ENCODE measurements around the gene TMBIM6. TPM values are rescaled to one million over a fixed set of nuclear protein-coding genes. Genes with fewer than 3 reads are reported as not detected.

The TMBIM6 gene
- total and polyA plus RNA-seq, 4 donors: 443 to 601 (median 527) TPM

DNA sequence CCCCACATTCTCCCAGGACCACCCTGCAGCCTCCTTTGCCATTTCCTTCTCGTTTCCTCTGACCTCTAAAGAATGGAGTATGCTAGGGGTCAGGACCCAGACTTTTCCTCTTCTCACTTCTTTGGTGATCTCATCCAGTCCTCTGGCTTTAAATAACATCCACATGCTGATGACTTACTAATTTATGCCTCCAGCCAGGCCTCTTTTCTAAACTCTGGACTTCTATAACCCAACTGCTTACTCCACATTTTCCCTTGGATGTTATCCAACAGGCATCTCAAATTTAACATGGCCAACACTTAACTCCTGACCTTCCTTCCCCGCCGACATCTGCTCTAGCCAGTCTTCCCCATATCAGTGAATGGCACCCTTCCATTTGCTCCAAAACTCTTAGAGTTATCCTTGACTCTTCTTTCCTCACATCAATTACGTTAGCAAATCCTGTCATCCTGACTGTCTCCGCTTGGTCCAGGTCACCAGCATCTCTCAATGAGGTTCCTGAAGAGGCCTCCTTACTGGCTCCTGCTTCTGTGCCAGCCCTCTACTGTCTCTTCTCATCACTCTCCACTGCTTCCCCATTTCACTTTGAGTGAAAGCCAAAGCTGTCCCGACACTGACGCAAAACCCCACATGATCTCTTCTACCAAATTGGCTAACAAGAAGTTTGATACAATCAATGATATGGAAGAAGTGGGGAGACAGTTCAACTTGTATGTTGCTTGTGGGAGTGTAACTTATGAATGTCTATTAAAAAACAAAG, 42.7 kb downstream of the TMBIM6 start:
- Histone ChIP-seq H3K9me3 (ENCODE audit: control insufficient read depth, insufficient read depth, low read length) (peaks cover 2% of the 10 kb centered on the region), H3K4me1 (ENCODE audit: control insufficient read depth, insufficient read depth, low read length) (no peaks in the 10 kb centered on the region), H3K27me3 (ENCODE audit: control insufficient read depth, insufficient read depth, low read length) (no peaks in the 10 kb centered on the region), H3K27ac (ENCODE audit: low read depth, low read length) (peak overlapping the region; percentile 51), H3K4me3 (ENCODE audit: low read depth, low read length) (no peak overlapping the region), H3K36me3 (ENCODE audit: control insufficient read depth, insufficient read depth, low read length) (no peaks in the 10 kb centered on the region)
- peak in 2 of 6 donors; percentile 5 to 41 for DNase-seq (ENCODE audit: low read depth in 4 of 6, low spot score in 6 of 6)
- 74% methylated on average over 5 of the region's 7 CpGs for WGBS (ENCODE audit: insufficient coverage)

- no peak for DNase-seq (ENCODE audit: low read depth in 4 of 6, low spot score in 6 of 6)
- Histone ChIP-seq H3K36me3 (ENCODE audit: control insufficient read depth, insufficient read depth, low read length) (no peaks in the 10 kb centered on the region), H3K4me3 (ENCODE audit: low read depth, low read length) (no peak overlapping the region), H3K27me3 (ENCODE audit: control insufficient read depth, insufficient read depth, low read length) (no peaks in the 10 kb centered on the region), H3K4me1 (ENCODE audit: control insufficient read depth, insufficient read depth, low read length) (no peaks in the 10 kb centered on the region), H3K27ac (ENCODE audit: low read depth, low read length) (no peak overlapping the region), H3K9me3 (ENCODE audit: control insufficient read depth, insufficient read depth, low read length) (peaks cover 2% of the 10 kb centered on the region)
- no CpG with 5 or more reads among the region's 4 CpGs for WGBS (ENCODE audit: insufficient coverage)
Observed at GRCh38 chr12:49784756-49785409, 43.5 kb downstream of the TMBIM6 start.

DNA sequence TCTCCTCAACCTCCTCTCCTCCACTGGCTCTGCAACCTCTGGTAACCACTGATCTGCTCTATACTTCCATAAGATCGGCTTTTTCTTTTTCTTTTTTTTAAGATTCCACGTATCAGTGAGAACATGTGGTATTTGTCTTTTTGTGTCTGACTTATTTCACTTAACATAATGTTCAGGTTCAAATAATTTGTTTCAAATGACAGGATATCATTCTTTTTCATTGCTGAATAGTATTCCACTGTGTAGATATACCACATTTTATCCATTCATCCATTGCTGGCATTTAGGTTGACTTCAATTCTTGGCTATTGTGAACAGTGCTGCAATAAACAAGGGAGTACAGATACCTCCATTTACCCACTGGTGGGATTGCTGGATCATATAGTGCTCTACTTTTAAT, 46.3 kb downstream of the TMBIM6 start:
- Histone ChIP-seq H3K36me3 (ENCODE audit: control insufficient read depth, insufficient read depth, low read length) (peaks cover 22% of the 10 kb centered on the region), H3K27me3 (ENCODE audit: control insufficient read depth, insufficient read depth, low read length) (no peaks in the 10 kb centered on the region)
- WGBS (ENCODE audit: insufficient coverage): no CpG with 5 or more reads among the region's 2 CpGs

GRCh38 chr12:49789992-49790391, 48.6 kb downstream of the TMBIM6 start:
- H3K27me3 ChIP-seq (ENCODE audit: control insufficient read depth, insufficient read depth, low read length): no peaks in the 10 kb centered on the region
- no peak for DNase-seq (ENCODE audit: low read depth in 4 of 6, low spot score in 6 of 6)
- H3K4me1 ChIP-seq (ENCODE audit: control insufficient read depth, insufficient read depth, low read length): peaks cover 3% of the 10 kb centered on the region
- no peak overlapping the region for H3K27ac ChIP-seq (ENCODE audit: low read depth, low read length)
- H3K4me3 ChIP-seq (ENCODE audit: low read depth, low read length): no peak overlapping the region
- peaks cover 43% of the 10 kb centered on the region for H3K36me3 ChIP-seq (ENCODE audit: control insufficient read depth, insufficient read depth, low read length)
- 72% methylated on average over 2 of the region's 3 CpGs for WGBS (ENCODE audit: insufficient coverage)
- peaks cover 2% of the 10 kb centered on the region for H3K9me3 ChIP-seq (ENCODE audit: control insufficient read depth, insufficient read depth, low read length)

More for the DNA sequence above, 46.3 kb downstream of the TMBIM6 start:
- Histone ChIP-seq H3K9me3 (ENCODE audit: control insufficient read depth, insufficient read depth, low read length) (peaks cover 2% of the 10 kb centered on the region), H3K4me3 (ENCODE audit: low read depth, low read length) (no peak overlapping the region), H3K4me1 (ENCODE audit: control insufficient read depth, insufficient read depth, low read length) (peaks cover 3% of the 10 kb centered on the region), H3K27ac (ENCODE audit: low read depth, low read length) (no peak overlapping the region)
- DNase-seq (ENCODE audit: low read depth in 4 of 6, low spot score in 6 of 6): no peak

DNA sequence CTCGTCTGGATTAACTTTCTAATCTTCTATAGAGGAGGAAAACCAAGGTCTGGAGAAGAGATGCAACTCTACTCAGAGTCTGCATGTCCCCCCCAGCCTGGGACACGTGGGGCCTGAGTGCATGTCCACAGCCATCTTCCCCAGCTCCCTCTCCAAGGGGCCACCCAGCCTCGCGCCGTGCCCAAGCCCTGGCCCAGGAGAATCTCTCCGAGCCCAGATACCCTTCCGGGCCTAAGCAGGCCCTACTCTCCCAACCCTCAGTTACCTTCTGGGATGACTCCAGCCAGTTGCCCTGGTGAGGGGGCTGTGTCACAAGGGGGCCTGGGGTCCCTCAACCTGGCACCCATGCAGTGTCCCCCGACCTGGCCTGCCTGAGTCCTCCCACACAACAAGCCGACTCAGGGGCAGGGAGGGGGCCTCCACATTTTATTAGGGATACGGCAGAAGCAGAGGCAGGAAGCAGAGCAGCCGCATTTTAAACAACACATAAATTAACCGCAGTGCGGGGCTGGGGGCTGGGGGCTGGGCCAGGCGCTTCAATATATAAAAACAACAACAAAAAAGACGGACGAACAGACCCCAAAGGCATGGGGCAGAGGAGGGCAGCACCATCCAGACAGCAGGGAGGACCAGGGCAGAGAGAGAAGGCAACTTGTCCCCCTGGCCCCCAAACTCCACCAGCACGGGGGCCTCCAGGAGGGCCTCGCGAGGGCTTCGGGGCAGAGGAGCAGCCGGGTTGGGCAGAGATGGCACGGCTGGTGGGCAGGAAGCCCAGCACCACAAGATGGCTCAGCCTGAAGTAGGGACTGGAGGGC, 49.6 kb downstream of the TMBIM6 start:
- H3K4me3 ChIP-seq (ENCODE audit: low read depth, low read length): no peak overlapping the region
- H3K4me1 ChIP-seq (ENCODE audit: control insufficient read depth, insufficient read depth, low read length): peaks cover 3% of the 10 kb centered on the region
- H3K9me3 ChIP-seq (ENCODE audit: control insufficient read depth, insufficient read depth, low read length): peaks cover 2% of the 10 kb centered on the region
- no peaks in the 10 kb centered on the region for H3K27me3 ChIP-seq (ENCODE audit: control insufficient read depth, insufficient read depth, low read length)
- H3K27ac ChIP-seq (ENCODE audit: low read depth, low read length): no peak overlapping the region
- 75% methylated on average over 12 of the region's 22 CpGs for WGBS (ENCODE audit: insufficient coverage)
- no peak for DNase-seq (ENCODE audit: low read depth in 4 of 6, low spot score in 6 of 6)
- H3K36me3 ChIP-seq (ENCODE audit: control insufficient read depth, insufficient read depth, low read length): peaks cover 53% of the 10 kb centered on the region

GRCh38 chr12:49791700-49792099, 50.3 kb downstream of the TMBIM6 start:
- Histone ChIP-seq H3K27ac (ENCODE audit: low read depth, low read length) (no peak overlapping the region), H3K4me1 (ENCODE audit: control insufficient read depth, insufficient read depth, low read length) (peaks cover 3% of the 10 kb centered on the region), H3K9me3 (ENCODE audit: control insufficient read depth, insufficient read depth, low read length) (peaks cover 2% of the 10 kb centered on the region), H3K36me3 (ENCODE audit: control insufficient read depth, insufficient read depth, low read length) (peaks cover 60% of the 10 kb centered on the region), H3K4me3 (ENCODE audit: low read depth, low read length) (no peak overlapping the region), H3K27me3 (ENCODE audit: control insufficient read depth, insufficient read depth, low read length) (no peaks in the 10 kb centered on the region)
- no peak for DNase-seq (ENCODE audit: low read depth in 4 of 6, low spot score in 6 of 6)
- 90% methylated on average over 23 of the region's 23 CpGs for WGBS (ENCODE audit: insufficient coverage)

DNA sequence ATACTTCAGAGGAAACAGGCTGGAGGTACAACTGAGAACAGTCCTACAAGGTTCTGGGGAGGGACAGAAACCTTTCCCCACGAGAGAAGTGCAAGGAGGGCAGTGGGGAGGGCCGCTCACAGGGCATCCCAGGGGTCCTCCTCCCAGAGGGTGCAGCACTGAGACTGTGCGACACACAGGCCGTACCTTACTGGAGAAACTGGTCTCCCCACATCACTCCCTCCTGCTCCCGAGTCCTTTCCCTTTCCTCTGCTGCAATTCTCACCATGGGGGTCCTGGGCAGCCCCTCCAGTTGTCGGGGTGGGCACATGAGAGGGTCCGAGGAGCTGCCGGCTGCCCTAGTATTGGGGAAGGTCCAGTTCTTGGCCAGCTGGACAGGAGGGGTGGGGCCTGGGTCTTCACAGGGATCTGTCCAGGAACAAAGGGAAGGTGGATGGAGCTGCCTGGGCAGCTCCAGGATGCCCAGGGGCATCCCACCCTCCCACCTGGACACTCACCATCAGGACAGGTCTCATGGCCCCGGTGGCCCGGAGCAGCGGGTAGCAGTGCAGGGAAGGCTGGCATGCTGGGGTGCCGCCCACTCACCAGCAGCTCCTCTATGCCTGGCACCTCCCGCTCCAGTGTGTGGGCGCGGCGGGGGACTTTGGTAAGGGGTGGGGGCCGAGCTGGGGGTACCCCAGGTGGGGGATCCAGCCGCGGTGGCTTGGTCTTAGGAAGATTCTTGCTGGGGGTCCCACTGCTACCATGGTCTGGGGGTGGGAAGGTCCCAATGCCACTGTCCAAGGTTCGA, 51.0 kb downstream of the TMBIM6 start:
- H3K36me3 ChIP-seq (ENCODE audit: control insufficient read depth, insufficient read depth, low read length): peaks cover 67% of the 10 kb centered on the region
- DNase-seq (ENCODE audit: low read depth in 4 of 6, low spot score in 6 of 6): no peak
- no peak overlapping the region for H3K27ac ChIP-seq (ENCODE audit: low read depth, low read length)
- H3K4me1 ChIP-seq (ENCODE audit: control insufficient read depth, insufficient read depth, low read length): peaks cover 3% of the 10 kb centered on the region
- no peaks in the 10 kb centered on the region for H3K27me3 ChIP-seq (ENCODE audit: control insufficient read depth, insufficient read depth, low read length)
- 91% methylated on average over 13 of the region's 20 CpGs for WGBS (ENCODE audit: insufficient coverage)
- H3K9me3 ChIP-seq (ENCODE audit: control insufficient read depth, insufficient read depth, low read length): peaks cover 2% of the 10 kb centered on the region
- no peak overlapping the region for H3K4me3 ChIP-seq (ENCODE audit: low read depth, low read length)

- H3K4me1 ChIP-seq (ENCODE audit: control insufficient read depth, insufficient read depth, low read length): peaks cover 3% of the 10 kb centered on the region
- H3K36me3 ChIP-seq (ENCODE audit: control insufficient read depth, insufficient read depth, low read length): peaks cover 74% of the 10 kb centered on the region
- H3K9me3 ChIP-seq (ENCODE audit: control insufficient read depth, insufficient read depth, low read length): no peaks in the 10 kb centered on the region
- 95% methylated on average over 2 of the region's 11 CpGs for WGBS (ENCODE audit: insufficient coverage)
- H3K4me3 ChIP-seq (ENCODE audit: low read depth, low read length): no peak overlapping the region
- no peak overlapping the region for H3K27ac ChIP-seq (ENCODE audit: low read depth, low read length)
- no peaks in the 10 kb centered on the region for H3K27me3 ChIP-seq (ENCODE audit: control insufficient read depth, insufficient read depth, low read length)
- no peak for DNase-seq (ENCODE audit: low read depth in 4 of 6, low spot score in 6 of 6)
Observed at GRCh38 chr12:49792976-49793580, 51.7 kb downstream of the TMBIM6 start.

- no peak overlapping the region for H3K27ac ChIP-seq (ENCODE audit: low read depth, low read length)
- peaks cover 79% of the 10 kb centered on the region for H3K36me3 ChIP-seq (ENCODE audit: control insufficient read depth, insufficient read depth, low read length)
- H3K27me3 ChIP-seq (ENCODE audit: control insufficient read depth, insufficient read depth, low read length): no peaks in the 10 kb centered on the region
Observed at GRCh38 chr12:49793620-49794019, 52.3 kb downstream of the TMBIM6 start.

More at GRCh38 chr12:49793620-49794019, 52.3 kb downstream of the TMBIM6 start:
- Histone ChIP-seq H3K4me3 (ENCODE audit: low read depth, low read length) (no peak overlapping the region), H3K4me1 (ENCODE audit: control insufficient read depth, insufficient read depth, low read length) (peaks cover 3% of the 10 kb centered on the region), H3K9me3 (ENCODE audit: control insufficient read depth, insufficient read depth, low read length) (no peaks in the 10 kb centered on the region)
- no peak for DNase-seq (ENCODE audit: low read depth in 4 of 6, low spot score in 6 of 6)
- 94% methylated on average over 3 of the region's 9 CpGs for WGBS (ENCODE audit: insufficient coverage)
